GM18909 (cell line): Measurements from ENCODE around the gene RNF26.
A peak's percentile ranks its signal among the peaks of the same experiment; 100 is the strongest.
"Not testable (repeated sequence)": the region's sequence is repeated elsewhere in the genome, so short reads cannot be mapped to it uniquely, and the experiment has no call there.

Source experiments
- ATAC-seq: cut with Tn5 transposase; IDR thresholded peaks from one replicate; pipeline ENCODE4 v1.9.1; 2021; ENCODE audit warnings: mild to moderate bottlenecking; ENCODE audit not compliant: unreplicated experiment, poor library complexity

Gene RNF26

GRCh38 chr11:119380160-119380826 lies 46.0 kb downstream of the RNF26 start:
- ATAC-seq = no peak

- ATAC-seq = no peak
Observed at GRCh38 chr11:119380827-119381180, 46.5 kb downstream of the RNF26 start.

GRCh38 chr11:119381181-119381988 lies 47.1 kb downstream of the RNF26 start, which contains the start of gene USP2:
Gene USP2 (minus strand): TSS chr11:119381690. CDS start chr11:119373480, 8,210 bp downstream.
- ATAC-seq = peak; percentile 98

- ATAC-seq = no peak
Observed at GRCh38 chr11:119382101-119382500, 47.8 kb downstream of the RNF26 start.

- not testable (repeated sequence) for ATAC-seq
Observed at GRCh38 chr11:119382513-119382912, 48.2 kb downstream of the RNF26 start.

- no peak for ATAC-seq
Observed at GRCh38 chr11:119384332-119384731, 50.0 kb downstream of the RNF26 start.
